ES-I3 (cell line): Measurements from ENCODE around the gene BRD9.

Experiments used
- H3K36me3 ChIP-seq: 2 replicates; pipeline ENCODE4 v1.6.1; 2013; ENCODE audit warnings: mild to moderate bottlenecking, low read length, control low read depth, moderate library complexity; ENCODE audit not compliant: insufficient read depth
- H3K4me1 ChIP-seq: 2 replicates; pipeline ENCODE4 v1.6.1; 2013; ENCODE audit warnings: mild to moderate bottlenecking, control low read depth, low read length; ENCODE audit not compliant: insufficient read depth
- H3K9ac ChIP-seq: 2 replicates; pipeline ENCODE4 v1.6.1; 2013; ENCODE audit warnings: low read depth, mild to moderate bottlenecking, low read length, moderate library complexity
- H3K9me3 ChIP-seq: 2 replicates; pipeline ENCODE4 v1.6.1; 2013; ENCODE audit warnings: mild to moderate bottlenecking, low read length, moderate library complexity; ENCODE audit not compliant: control insufficient read depth, insufficient read depth

BRD9 gene

GRCh38 chr5:868428-869135 is 24.0 kb downstream of the BRD9 start:
- H3K4me1 ChIP-seq, result no peaks in the 10 kb centered on the region
- H3K36me3 ChIP-seq, result peaks cover 45% of the 10 kb centered on the region
- no peak overlapping the region for H3K9ac ChIP-seq
- no peaks in the 10 kb centered on the region for H3K9me3 ChIP-seq

- H3K9me3 ChIP-seq, result no peaks in the 10 kb centered on the region
- H3K9ac ChIP-seq, result no peak overlapping the region
- no peaks in the 10 kb centered on the region for H3K4me1 ChIP-seq
- peaks cover 39% of the 10 kb centered on the region for H3K36me3 ChIP-seq
These were observed 25.2 kb downstream of the BRD9 start for GRCh38 chr5:867300-867870.

- Histone ChIP-seq H3K9me3 (no peaks in the 10 kb centered on the region), H3K4me1 (no peaks in the 10 kb centered on the region; the same call in 1 of the 2 replicates), H3K9ac (no peak overlapping the region), H3K36me3 (peaks cover 31% of the 10 kb centered on the region)
These were observed 26.8 kb downstream of the BRD9 start for GRCh38 chr5:865771-866170.

GRCh38 chr5:865168-865521 is 27.5 kb downstream of the BRD9 start:
- Histone ChIP-seq H3K36me3 (peaks cover 24% of the 10 kb centered on the region), H3K9ac (no peak overlapping the region), H3K9me3 (no peaks in the 10 kb centered on the region), H3K4me1 (no peaks in the 10 kb centered on the region; the same call in 1 of the 2 replicates)

- Histone ChIP-seq H3K36me3 (peaks cover 21% of the 10 kb centered on the region), H3K4me1 (no peaks in the 10 kb centered on the region; the same call in 1 of the 2 replicates), H3K9ac (no peak overlapping the region), H3K9me3 (no peaks in the 10 kb centered on the region)
These were observed 28.0 kb downstream of the BRD9 start for GRCh38 chr5:864492-865167.

GRCh38 chr5:863244-863805 is 29.3 kb downstream of the BRD9 start:
- Histone ChIP-seq H3K36me3 (peaks cover 18% of the 10 kb centered on the region), H3K4me1 (no peaks in the 10 kb centered on the region; the same call in 1 of the 2 replicates), H3K9ac (no peak overlapping the region), H3K9me3 (no peaks in the 10 kb centered on the region)

- H3K4me1 ChIP-seq, result no peaks in the 10 kb centered on the region; the same call in 1 of the 2 replicates
- H3K9me3 ChIP-seq, result no peaks in the 10 kb centered on the region
- H3K9ac ChIP-seq, result no peak overlapping the region
- peaks cover 13% of the 10 kb centered on the region for H3K36me3 ChIP-seq
These were observed 30.0 kb downstream of the BRD9 start for GRCh38 chr5:862367-863243.

- H3K4me1 ChIP-seq, result no peaks in the 10 kb centered on the region; the same call in 1 of the 2 replicates
- H3K36me3 ChIP-seq, result peaks cover 13% of the 10 kb centered on the region
- H3K9me3 ChIP-seq, result no peaks in the 10 kb centered on the region
- no peak overlapping the region for H3K9ac ChIP-seq
These were observed 30.9 kb downstream of the BRD9 start for GRCh38 chr5:861442-862366.

GRCh38 chr5:860506-861150 is 32.0 kb downstream of the BRD9 start:
- Histone ChIP-seq H3K36me3 (peaks cover 11% of the 10 kb centered on the region), H3K4me1 (no peaks in the 10 kb centered on the region; the same call in 1 of the 2 replicates), H3K9ac (no peak overlapping the region), H3K9me3 (no peaks in the 10 kb centered on the region)

- Histone ChIP-seq H3K9me3 (no peaks in the 10 kb centered on the region), H3K9ac (no peak overlapping the region), H3K4me1 (no peaks in the 10 kb centered on the region; the same call in 1 of the 2 replicates), H3K36me3 (peaks cover 3% of the 10 kb centered on the region; the same call in 1 of the 2 replicates)
These were observed 32.8 kb downstream of the BRD9 start for GRCh38 chr5:859798-860296.

- no peaks in the 10 kb centered on the region for H3K9me3 ChIP-seq
- H3K36me3 ChIP-seq, result peaks cover 3% of the 10 kb centered on the region; the same call in 1 of the 2 replicates
- no peak overlapping the region for H3K9ac ChIP-seq
- no peaks in the 10 kb centered on the region; the same call in 1 of the 2 replicates for H3K4me1 ChIP-seq
These were observed 33.2 kb downstream of the BRD9 start for GRCh38 chr5:859391-859790.

GRCh38 chr5:858726-859125 is 33.9 kb downstream of the BRD9 start:
- no peaks in the 10 kb centered on the region; the same call in 1 of the 2 replicates for H3K4me1 ChIP-seq
- H3K9ac ChIP-seq, result no peak overlapping the region
- no peaks in the 10 kb centered on the region for H3K9me3 ChIP-seq
- peaks cover 3% of the 10 kb centered on the region; the same call in 1 of the 2 replicates for H3K36me3 ChIP-seq
